ENCODE measurements around the gene SPATA25. TPM values are rescaled to one million over a fixed set of nuclear protein-coding genes. Genes with fewer than 3 reads are reported as not detected.
"Not testable (repeated sequence)": the region's sequence is repeated elsewhere in the genome, so short reads cannot be mapped to it uniquely, and the experiment has no call there.

SPATA25 gene
- total RNA-seq, 1 donor from 2014 or later, result 4.0 TPM

DNA sequence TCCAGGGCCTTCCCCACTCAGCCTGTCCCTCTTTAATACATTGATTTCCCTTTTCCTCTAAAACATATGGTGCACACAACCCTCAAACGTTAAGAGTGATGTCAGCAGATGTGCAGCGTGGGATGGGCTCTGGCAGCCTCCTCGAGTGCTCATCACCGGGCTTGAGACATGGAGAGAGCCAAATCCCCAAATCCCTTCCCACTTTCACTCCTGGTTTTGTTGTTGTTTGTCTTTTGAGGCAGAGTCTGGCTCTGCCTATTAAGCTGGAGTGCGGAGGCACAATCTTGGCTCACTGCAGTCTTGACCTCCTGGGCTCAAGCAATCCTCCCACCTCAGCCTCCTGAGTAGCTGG is 30.3 kb upstream of the SPATA25 start:
- DNase-seq (ENCODE audit: low spot score), result no peak

- DNase-seq (ENCODE audit: low spot score), result no peak
Measured at GRCh38 chr20:45913116-45913515, 25.7 kb upstream of the SPATA25 start.

GRCh38 chr20:45912344-45912682 is 24.9 kb upstream of the SPATA25 start:
- no peak for DNase-seq (ENCODE audit: low spot score)

DNA sequence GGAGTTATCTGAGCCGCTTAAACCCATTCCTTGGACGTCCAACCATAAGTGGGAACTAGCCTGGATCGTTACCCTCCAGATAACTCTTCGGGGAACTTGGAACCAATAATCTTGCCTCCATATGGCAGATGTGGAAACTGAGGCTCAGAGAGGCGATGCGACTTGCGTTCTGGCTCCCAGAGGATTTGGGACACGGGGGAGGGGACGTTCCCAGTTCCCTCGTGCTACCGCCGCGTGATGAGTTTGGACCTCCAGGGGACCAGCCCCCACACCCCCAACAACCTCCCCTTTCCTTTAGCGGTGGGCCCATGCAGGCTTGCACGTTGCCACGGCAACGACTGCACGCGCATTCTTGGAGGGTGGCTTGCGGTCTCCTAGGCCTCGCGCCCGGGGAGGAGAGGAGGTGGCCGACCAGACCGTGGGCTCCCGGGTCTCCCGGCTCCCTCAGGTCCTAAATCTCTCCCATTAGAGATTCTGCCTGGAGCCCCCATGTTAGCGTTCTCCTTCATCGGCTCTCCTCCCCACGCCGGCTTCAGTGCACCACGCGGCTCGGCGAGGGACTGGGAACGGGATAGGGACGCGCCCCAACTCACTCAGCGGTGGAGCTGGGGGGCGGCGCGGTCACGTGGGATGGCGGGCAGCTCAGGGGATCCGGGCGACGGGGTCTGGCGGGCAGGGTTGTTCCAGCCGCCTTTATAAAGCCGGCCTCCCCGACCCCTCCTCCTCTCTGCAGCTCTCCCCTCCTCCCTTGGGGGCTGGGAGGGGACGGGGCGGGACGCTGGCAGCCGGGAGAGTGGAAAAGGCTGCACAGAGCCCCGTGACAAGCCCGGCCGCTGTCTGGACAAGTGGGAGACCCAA is 24.3 kb upstream of the SPATA25 start, which contains the start of gene PLTP:
Gene PLTP, minus strand, starts transcription at position 670 of the 858 bp plus-strand sequence. CDS start 703 bp downstream, outside the sequence.
- no peak for DNase-seq (ENCODE audit: low spot score)

DNA sequence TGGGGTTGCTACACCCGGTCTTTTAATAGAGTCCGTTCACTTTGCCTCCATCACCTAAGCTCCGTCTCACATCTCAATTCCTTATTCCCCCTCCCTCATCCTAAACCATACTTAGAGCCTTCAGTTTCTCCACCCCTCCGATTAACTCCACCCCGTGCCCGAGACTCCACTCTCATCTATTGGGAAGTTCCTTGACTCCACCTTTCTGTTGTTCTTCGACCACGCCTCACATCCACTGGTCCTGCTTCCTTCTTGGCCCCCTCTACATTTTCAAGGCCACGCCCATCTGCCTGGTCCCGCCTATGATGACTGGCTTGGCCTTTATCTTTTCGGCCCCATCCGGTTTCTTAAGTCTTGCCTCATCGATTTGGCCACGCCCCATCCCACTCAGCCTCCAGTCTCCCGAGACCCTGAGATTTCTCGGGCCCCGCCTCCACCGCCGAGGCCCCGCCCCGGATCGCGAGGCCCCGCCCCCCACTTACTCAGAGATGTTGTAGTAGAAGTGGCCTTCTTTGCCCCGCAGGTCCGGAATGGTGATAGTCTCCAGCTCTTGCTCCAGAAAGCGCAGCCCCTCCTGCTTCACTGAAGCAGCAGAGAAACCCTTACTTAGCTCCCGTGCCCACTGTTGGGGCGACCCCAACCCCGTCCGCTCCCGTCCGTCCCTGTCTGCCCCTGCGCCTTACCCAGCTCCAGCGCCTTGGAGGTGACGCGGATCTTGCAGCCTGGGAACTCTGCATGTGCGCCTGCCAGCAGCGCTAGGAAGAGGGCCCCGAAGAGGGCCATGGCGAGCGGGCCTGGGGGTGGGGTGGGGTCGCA is 23.5 kb upstream of the SPATA25 start:
- peak; percentile 98 for DNase-seq (ENCODE audit: low spot score)

GRCh38 chr20:45909817-45910669 is 22.6 kb upstream of the SPATA25 start:
- DNase-seq (ENCODE audit: low spot score), result no peak

GRCh38 chr20:45909336-45909808 is 21.9 kb upstream of the SPATA25 start:
- no peak for DNase-seq (ENCODE audit: low spot score)

DNA sequence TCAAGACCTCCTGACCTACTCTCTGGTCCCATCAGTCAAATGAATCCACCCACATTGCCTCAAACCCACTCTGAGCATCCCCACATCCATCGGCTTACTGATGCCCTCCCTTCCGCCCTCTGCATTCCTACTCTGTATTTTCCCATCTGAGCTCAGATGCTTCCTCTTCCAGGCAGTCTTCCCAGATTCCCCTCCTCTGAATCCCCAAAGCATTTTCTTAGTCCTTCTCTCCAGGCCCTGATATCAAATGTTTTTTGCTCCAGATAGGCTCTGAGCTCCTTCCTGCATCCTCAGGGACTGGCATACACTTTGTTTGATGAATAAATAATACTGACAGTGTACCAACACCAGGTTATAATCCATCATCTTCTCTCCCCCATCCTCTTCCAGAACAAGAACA is 20.7 kb upstream of the SPATA25 start:
- no peak for DNase-seq (ENCODE audit: low spot score)

DNA sequence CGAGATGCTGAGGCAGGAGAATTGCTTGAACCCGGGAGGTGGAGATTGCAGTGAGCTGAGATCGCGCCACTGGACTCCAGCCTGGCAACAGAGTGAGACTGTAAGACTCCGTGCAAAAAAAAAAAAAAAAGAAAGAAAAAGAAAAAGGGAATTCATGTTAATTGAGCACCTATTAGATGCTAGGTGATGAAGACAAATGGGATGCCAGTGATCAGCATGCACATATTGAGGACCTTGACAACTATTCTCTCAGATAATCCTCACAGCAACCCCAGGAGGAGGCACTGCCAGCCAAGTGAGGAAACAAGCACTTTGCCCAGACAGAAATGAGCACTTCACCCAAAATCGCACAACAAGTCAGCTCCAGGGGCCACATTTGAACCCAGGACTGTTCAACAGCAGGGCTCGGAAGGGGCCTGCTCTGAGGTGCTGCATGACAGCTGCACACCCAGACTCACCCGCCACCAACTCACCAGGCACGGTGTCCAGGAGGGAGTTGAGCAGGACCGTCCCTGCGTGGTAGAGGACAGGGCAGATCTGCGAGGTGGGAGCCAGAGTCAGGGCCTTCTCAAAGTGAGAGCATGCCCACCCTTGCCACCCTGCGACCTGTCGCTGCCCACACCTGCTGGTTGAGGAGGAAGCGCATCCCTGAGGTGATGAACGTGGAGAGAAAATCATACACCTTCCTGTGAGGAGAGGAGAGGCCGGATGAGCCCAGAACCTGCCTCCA is 20.0 kb upstream of the SPATA25 start:
- no peak for DNase-seq (ENCODE audit: low spot score)

GRCh38 chr20:45905505-45906079 is 18.2 kb upstream of the SPATA25 start:
- DNase-seq (ENCODE audit: low spot score), result no peak

- DNase-seq (ENCODE audit: low spot score), result no peak
Measured at GRCh38 chr20:45904583-45905504, 17.4 kb upstream of the SPATA25 start.

DNA sequence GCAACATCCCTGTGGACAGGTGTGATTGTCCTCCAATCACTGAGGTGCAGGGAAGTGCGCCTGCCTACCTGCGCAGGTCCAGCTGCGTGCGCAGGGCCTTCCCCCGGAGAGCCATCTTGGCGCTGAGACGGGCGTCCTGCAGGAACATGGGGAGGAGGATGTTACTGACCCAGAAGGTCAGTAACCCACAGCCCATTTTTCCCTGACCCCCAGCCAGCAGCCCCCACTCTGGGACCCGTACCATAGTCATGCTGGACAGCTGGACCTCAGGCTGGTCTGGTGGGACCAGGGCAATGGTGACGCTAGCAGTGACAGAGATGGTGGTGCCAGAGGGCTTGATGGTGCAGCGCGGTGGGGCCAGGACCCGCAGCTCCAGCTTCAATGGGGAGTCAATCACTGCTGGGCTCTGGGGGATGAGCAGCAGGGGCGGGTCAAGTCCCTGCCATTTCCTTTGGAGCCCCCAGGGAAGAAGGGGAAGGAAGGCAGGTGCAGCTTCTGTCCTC is 14.8 kb upstream of the SPATA25 start:
- no peak for DNase-seq (ENCODE audit: low spot score)

DNA sequence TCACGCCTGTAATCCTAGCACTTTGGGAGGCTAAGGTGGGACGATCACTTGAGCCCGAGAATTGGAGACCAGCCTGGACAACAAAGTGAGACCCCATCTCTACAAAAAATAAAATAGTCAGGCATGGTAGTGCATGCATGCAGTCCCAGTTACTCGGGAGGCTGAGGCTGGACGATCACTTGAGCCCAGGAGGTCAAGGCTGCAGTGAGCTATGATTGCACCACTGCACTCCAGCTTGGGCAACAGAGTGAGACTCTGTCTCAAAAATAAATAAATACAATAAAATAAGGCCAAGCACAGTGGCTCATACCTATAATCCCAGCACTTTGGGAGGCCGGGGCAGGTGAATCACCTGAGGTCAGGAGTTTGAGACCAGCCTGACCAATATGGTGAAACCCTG is 13.9 kb upstream of the SPATA25 start:
- not testable (repeated sequence) for DNase-seq (ENCODE audit: low spot score)

- no peak for DNase-seq (ENCODE audit: low spot score)
Measured at GRCh38 chr20:45899046-45899835, 11.8 kb upstream of the SPATA25 start.

- DNase-seq (ENCODE audit: low spot score), result no peak
Measured at GRCh38 chr20:45898285-45898684, 10.9 kb upstream of the SPATA25 start.

DNA sequence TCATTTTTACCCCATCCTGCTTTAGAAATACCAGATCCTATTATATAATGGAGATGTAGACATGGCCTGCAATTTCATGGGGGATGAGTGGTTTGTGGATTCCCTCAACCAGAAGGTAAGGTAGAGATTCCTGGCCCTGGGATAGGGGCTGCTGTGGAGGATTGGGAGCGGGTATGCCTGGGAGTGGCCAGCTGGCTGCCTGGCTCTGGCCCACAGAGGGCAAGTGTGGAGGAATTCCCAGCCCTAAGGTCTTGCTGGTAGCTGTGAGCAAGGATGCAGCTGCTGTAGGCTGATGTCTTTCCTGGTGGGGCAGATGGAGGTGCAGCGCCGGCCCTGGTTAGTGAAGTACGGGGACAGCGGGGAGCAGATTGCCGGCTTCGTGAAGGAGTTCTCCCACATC is 10.3 kb upstream of the SPATA25 start:
- no peak for DNase-seq (ENCODE audit: low spot score)

GRCh38 chr20:45897289-45897688 is 9.9 kb upstream of the SPATA25 start:
- no peak for DNase-seq (ENCODE audit: low spot score)

- DNase-seq (ENCODE audit: low spot score), result no peak
Measured at GRCh38 chr20:45896641-45897161, 9.3 kb upstream of the SPATA25 start.
